SU-DHL-6 (cell line): ENCODE measurements around the gene APOL3.
"Not testable (repeated sequence)": the region's sequence is repeated elsewhere in the genome, so short reads cannot be mapped to it uniquely, and the experiment has no call there.

Experiments
- H2AFZ ChIP-seq: fragments of 200-600 bp; sonication (generic); 2 replicates; pipeline ENCODE4 v1.6.1; 2014; ENCODE audit warnings: low read depth, mild to moderate bottlenecking, moderate library complexity, mixed read lengths, antibody characterized with exemption, low read length; ENCODE audit not compliant: severe bottlenecking
- H3F3A ChIP-seq: fragments of 200-600 bp; shearing (Covaris generic); 2 replicates; pipeline ENCODE4 v1.6.0; 2016; ENCODE audit warnings: antibody characterized with exemption, mild to moderate bottlenecking; ENCODE audit not compliant: insufficient read depth
- H3K27ac ChIP-seq: fragments of 200-600 bp; sonication (generic); 2 replicates; pipeline ENCODE4 v1.5.1; 2016; ENCODE audit warnings: low read depth, mild to moderate bottlenecking, low read length, moderate library complexity, mixed read lengths
- H3K27me3 ChIP-seq: fragments of 200-600 bp; sonication (generic), shearing (Covaris generic); 2 replicates; pipeline ENCODE4 v1.6.0; 2014; ENCODE audit warnings: mild to moderate bottlenecking, low read length
- H3K36me3 ChIP-seq: fragments of 200-600 bp; sonication (generic); 2 replicates; pipeline ENCODE4 v1.6.1; 2014; ENCODE audit warnings: mild to moderate bottlenecking, low read length, mixed read lengths
- H3K4me2 ChIP-seq: fragments of 300-600, 200-600 bp; shearing (Covaris generic), sonication (generic); 2 replicates; pipeline ENCODE4 v1.6.0; 2014; ENCODE audit warnings: low read length, low read depth, mild to moderate bottlenecking; ENCODE audit not compliant: poor library complexity, severe bottlenecking
- H3K4me3 ChIP-seq: fragments of 200-600 bp; sonication (generic); 2 replicates; pipeline ENCODE4 v1.5.1; 2014; ENCODE audit warnings: antibody characterized with exemption, low read length, mild to moderate bottlenecking, mixed read lengths; ENCODE audit not compliant: insufficient read depth, poor library complexity, severe bottlenecking
- H3K79me2 ChIP-seq: fragments of 200-600 bp; sonication (generic); 2 replicates; pipeline ENCODE4 v1.6.1; 2014; ENCODE audit warnings: mild to moderate bottlenecking, low read length, moderate library complexity; ENCODE audit not compliant: insufficient read depth
- H3K9ac ChIP-seq: fragments of 200-600 bp; sonication (generic); 2 replicates; pipeline ENCODE4 v1.7.0; 2014; ENCODE audit warnings: mild to moderate bottlenecking, low read length
- H3K9me2 ChIP-seq: fragments of 200-600 bp; sonication (generic); replicated peaks from 2 replicates; pipeline ENCODE4 v1.6.1; 2014; ENCODE audit warnings: low read length; ENCODE audit not compliant: insufficient read depth
- H3K9me3 ChIP-seq: fragments of 200-600 bp; sonication (generic); 2 replicates; pipeline ENCODE4 v1.6.1; 2014; ENCODE audit warnings: low read length, mixed read lengths; ENCODE audit not compliant: insufficient read depth
- H4K20me1 ChIP-seq: fragments of 200-600 bp; sonication (generic); 2 replicates; pipeline ENCODE4 v1.6.1; 2014; ENCODE audit warnings: low read depth, mild to moderate bottlenecking, antibody characterized with exemption, low read length, moderate library complexity, mixed read lengths
- EZH2phosphoT487 ChIP-seq: fragments of 200-600 bp; sonication (generic), shearing (Covaris generic); conservative IDR thresholded peaks from 2 replicates; pipeline ENCODE4 v1.6.1; 2018; ENCODE audit warnings: mild to moderate bottlenecking, antibody characterized with exemption, low read length, moderate library complexity, mixed read lengths
- TF ChIP-seq, protein P1 (sequence below): fragments of 200-600 bp; sonication (generic); IDR thresholded peaks from one replicate; pipeline ENCODE4 v1.5.1; 2017; ENCODE audit warnings: antibody characterized with exemption, mild to moderate bottlenecking, low read length, moderate library complexity; ENCODE audit not compliant: insufficient read depth, poor library complexity, severe bottlenecking

Gene APOL3

DNA sequence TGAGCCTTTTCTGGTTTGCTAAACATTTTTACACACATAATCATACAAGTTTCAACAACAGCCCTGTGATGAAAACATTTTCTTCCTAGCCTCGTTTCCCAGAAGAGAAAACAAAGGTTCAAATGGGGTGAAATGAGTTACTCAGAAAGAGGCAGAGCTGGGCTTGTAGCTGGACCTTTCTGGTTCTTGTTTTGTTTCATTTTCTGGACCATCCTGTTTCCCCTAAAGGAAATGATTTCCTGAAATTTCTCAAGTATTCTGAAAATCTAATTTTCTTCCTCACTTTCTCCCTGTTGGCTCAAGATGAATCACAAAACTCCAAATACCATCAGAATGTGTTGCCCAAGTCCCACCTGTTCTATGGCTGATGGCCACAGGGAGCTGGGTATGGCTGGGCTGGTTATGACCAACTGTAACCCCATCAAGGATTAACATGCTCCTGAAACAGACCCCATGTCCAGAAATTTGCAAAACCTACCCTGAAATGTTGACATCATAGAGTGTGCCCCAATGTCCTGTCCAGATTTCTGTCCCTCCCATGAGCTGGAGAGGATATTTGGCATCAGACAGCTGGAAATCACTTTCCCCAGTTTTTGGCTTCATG lies 47.7 kb upstream of the APOL3 start:
- H3K4me3 ChIP-seq, result no peak overlapping the region

DNA sequence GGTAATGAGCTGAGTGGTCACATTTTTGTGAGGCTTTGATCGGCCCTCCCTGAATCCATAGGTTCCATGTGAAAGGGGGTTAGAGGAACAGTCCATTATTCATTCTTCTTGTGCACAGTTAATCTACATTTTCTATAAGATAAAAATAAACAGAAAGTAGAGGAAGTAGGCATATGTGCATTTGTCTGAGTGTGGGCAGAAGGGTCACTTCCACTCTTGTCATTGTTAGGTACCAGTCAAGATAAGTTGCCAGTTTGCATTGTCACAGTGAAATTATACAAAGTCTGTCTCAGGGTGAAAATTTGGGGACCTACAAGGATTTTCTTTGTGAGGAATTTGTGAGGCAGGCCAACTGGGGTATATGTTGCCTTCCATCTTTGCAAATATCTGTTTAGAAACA lies 45.7 kb upstream of the APOL3 start:
- H3K36me3 ChIP-seq, result no peaks in the 10 kb centered on the region
- H3K27ac ChIP-seq, result no peak overlapping the region
- H3K9me2 ChIP-seq, result no peaks in the 10 kb centered on the region
- no peak overlapping the region for H3K4me2 ChIP-seq
- H2AFZ ChIP-seq, result no peak overlapping the region
- no peaks in the 10 kb centered on the region for H3F3A ChIP-seq
- H3K79me2 ChIP-seq, result no peaks in the 10 kb centered on the region
- H3K27me3 ChIP-seq, result no peaks in the 10 kb centered on the region
- no peak for TF ChIP-seq EZH2phosphoT487
- TF ChIP-seq, protein P1, sequence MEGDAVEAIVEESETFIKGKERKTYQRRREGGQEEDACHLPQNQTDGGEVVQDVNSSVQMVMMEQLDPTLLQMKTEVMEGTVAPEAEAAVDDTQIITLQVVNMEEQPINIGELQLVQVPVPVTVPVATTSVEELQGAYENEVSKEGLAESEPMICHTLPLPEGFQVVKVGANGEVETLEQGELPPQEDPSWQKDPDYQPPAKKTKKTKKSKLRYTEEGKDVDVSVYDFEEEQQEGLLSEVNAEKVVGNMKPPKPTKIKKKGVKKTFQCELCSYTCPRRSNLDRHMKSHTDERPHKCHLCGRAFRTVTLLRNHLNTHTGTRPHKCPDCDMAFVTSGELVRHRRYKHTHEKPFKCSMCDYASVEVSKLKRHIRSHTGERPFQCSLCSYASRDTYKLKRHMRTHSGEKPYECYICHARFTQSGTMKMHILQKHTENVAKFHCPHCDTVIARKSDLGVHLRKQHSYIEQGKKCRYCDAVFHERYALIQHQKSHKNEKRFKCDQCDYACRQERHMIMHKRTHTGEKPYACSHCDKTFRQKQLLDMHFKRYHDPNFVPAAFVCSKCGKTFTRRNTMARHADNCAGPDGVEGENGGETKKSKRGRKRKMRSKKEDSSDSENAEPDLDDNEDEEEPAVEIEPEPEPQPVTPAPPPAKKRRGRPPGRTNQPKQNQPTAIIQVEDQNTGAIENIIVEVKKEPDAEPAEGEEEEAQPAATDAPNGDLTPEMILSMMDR, result no peak
- no peaks in the 10 kb centered on the region for H4K20me1 ChIP-seq
- H3K4me3 ChIP-seq, result no peak overlapping the region
- H3K9me3 ChIP-seq, result no peaks in the 10 kb centered on the region
- no peak overlapping the region for H3K9ac ChIP-seq

More for the DNA sequence above, 47.7 kb upstream of the APOL3 start:
- no peak overlapping the region for H3K27ac ChIP-seq
- H3K27me3 ChIP-seq, result no peaks in the 10 kb centered on the region
- no peaks in the 10 kb centered on the region for H3K9me3 ChIP-seq
- H2AFZ ChIP-seq, result no peak overlapping the region
- H3K79me2 ChIP-seq, result no peaks in the 10 kb centered on the region
- no peak for TF ChIP-seq EZH2phosphoT487
- TF ChIP-seq, protein P1, result no peak
- no peaks in the 10 kb centered on the region for H4K20me1 ChIP-seq
- no peaks in the 10 kb centered on the region for H3K9me2 ChIP-seq
- no peak overlapping the region for H3K4me2 ChIP-seq
- H3F3A ChIP-seq, result no peaks in the 10 kb centered on the region
- no peaks in the 10 kb centered on the region for H3K36me3 ChIP-seq
- H3K9ac ChIP-seq, result no peak overlapping the region

DNA sequence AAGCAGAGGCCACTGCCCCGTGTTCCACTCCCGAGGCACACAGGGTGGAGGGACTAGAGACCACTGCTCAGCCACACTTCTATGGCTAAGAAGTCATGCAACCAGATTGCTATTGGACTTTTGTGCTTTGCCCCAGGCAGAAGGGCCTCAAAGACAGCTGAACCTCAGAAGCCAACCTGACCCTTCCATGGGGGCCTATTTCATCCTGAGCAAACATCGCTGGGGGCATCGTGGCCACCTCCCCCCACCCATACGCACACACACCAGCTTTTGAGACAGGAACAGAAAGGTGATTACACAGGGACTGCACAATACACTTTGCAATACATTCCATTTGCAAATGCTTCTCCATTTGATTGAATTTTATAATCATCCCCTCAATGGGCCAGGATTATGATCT lies 45.0 kb upstream of the APOL3 start:
- not testable (repeated sequence) for H3K36me3 ChIP-seq, H3K27ac ChIP-seq, H4K20me1 ChIP-seq, H3F3A ChIP-seq, H2AFZ ChIP-seq, H3K4me3 ChIP-seq, H3K4me2 ChIP-seq, H3K27me3 ChIP-seq, H3K9me2 ChIP-seq, H3K9me3 ChIP-seq, H3K79me2 ChIP-seq, H3K9ac ChIP-seq

DNA sequence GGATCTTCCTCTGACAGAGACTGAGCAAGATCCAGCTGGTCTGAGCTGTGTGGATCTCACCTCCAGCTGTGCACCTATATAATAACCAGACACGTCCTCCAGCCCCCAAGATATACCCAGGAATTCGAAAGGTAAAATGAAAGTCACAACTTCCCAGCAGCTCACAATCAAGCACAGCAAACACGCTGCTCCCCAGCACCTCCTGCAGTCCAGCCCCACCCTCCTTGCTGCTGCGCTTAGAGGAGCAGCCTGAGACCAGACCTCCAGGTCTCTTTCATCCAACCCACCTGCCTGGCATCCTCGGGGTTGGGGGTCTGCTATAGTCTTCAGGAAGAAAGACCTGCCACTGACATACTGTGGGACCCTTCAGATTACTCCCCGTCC lies 44.1 kb upstream of the APOL3 start:
- Histone ChIP-seq H3K4me2 (no peak overlapping the region), H3K27me3 (no peaks in the 10 kb centered on the region), H3K27ac (no peak overlapping the region), H3K9me2 (no peaks in the 10 kb centered on the region), H3K9me3 (no peaks in the 10 kb centered on the region), H4K20me1 (no peaks in the 10 kb centered on the region), H3K4me3 (no peak overlapping the region), H3K36me3 (no peaks in the 10 kb centered on the region), H3K79me2 (no peaks in the 10 kb centered on the region), H3K9ac (no peak overlapping the region), H3F3A (no peaks in the 10 kb centered on the region), H2AFZ (no peak overlapping the region)
- TF ChIP-seq, protein P1, result no peak
- no peak for TF ChIP-seq EZH2phosphoT487
